ENCODE measurements around the gene NDRG2.

- no peak for TF ChIP-seq POLR2A (IDR thresholded peaks at IDR 0.05)
- TF ChIP-seq CTCF (IDR thresholded peaks at IDR 0.05): no peak
These were observed 46.2 kb downstream of the NDRG2 start for GRCh38 chr14:20978687-20979086.

Measured in body of pancreas (tissue), 4 donors.